ENCODE results near the gene FNDC3B.
A peak's percentile ranks its signal among the peaks of the same experiment; 100 is the strongest.

The FNDC3B gene

GRCh38 chr3:172244011-172244410, 204.6 kb downstream of the FNDC3B start:
- Histone ChIP-seq H3K4me1 (ENCODE audit: control insufficient read depth in 1 of 2, insufficient read depth in 1 of 2, low read depth in 1 of 2, low read length in 1 of 2) (no peaks in the 10 kb centered on the region), H3K36me3 (peaks cover 7% of the 10 kb centered on the region), H3K4me3 (ENCODE audit: low read depth in 1 of 2, low read length in 1 of 2) (no peak overlapping the region), H3K9me3 (no peaks in the 10 kb centered on the region), H3K27me3 (no peaks in the 10 kb centered on the region), H3K27ac (peak overlapping the region; percentile 35)
- no peak for TF ChIP-seq CTCF (IDR thresholded peaks at IDR 0.05)

- H3K4me3 ChIP-seq (ENCODE audit: low read depth in 1 of 2, low read length in 1 of 2), result no peak overlapping the region
- no peaks in the 10 kb centered on the region for H3K27me3 ChIP-seq
- TF ChIP-seq CTCF (IDR thresholded peaks at IDR 0.05), result no peak
- H3K27ac ChIP-seq, result no peak overlapping the region
- H3K9me3 ChIP-seq, result no peaks in the 10 kb centered on the region
- H3K36me3 ChIP-seq, result peaks cover 7% of the 10 kb centered on the region
- no peaks in the 10 kb centered on the region for H3K4me1 ChIP-seq (ENCODE audit: control insufficient read depth in 1 of 2, insufficient read depth in 1 of 2, low read depth in 1 of 2, low read length in 1 of 2)
These were observed 205.9 kb downstream of the FNDC3B start for GRCh38 chr3:172245241-172245640.

- Histone ChIP-seq H3K4me1 (ENCODE audit: control insufficient read depth in 1 of 2, insufficient read depth in 1 of 2, low read depth in 1 of 2, low read length in 1 of 2) (no peaks in the 10 kb centered on the region), H3K9me3 (no peaks in the 10 kb centered on the region), H3K27me3 (no peaks in the 10 kb centered on the region), H3K27ac (no peak overlapping the region), H3K36me3 (peaks cover 12% of the 10 kb centered on the region), H3K4me3 (ENCODE audit: low read depth in 1 of 2, low read length in 1 of 2) (no peak overlapping the region)
- no peak for TF ChIP-seq CTCF (IDR thresholded peaks at IDR 0.05)
These were observed 206.9 kb downstream of the FNDC3B start for GRCh38 chr3:172246107-172246844.

- Histone ChIP-seq H3K27me3 (no peaks in the 10 kb centered on the region), H3K9me3 (no peaks in the 10 kb centered on the region), H3K4me1 (ENCODE audit: control insufficient read depth in 1 of 2, insufficient read depth in 1 of 2, low read depth in 1 of 2, low read length in 1 of 2) (no peaks in the 10 kb centered on the region), H3K4me3 (ENCODE audit: low read depth in 1 of 2, low read length in 1 of 2) (no peak overlapping the region), H3K27ac (no peak overlapping the region), H3K36me3 (peaks cover 22% of the 10 kb centered on the region)
- TF ChIP-seq CTCF (IDR thresholded peaks at IDR 0.05), result no peak
These were observed 208.3 kb downstream of the FNDC3B start for GRCh38 chr3:172247525-172248274.

DNA sequence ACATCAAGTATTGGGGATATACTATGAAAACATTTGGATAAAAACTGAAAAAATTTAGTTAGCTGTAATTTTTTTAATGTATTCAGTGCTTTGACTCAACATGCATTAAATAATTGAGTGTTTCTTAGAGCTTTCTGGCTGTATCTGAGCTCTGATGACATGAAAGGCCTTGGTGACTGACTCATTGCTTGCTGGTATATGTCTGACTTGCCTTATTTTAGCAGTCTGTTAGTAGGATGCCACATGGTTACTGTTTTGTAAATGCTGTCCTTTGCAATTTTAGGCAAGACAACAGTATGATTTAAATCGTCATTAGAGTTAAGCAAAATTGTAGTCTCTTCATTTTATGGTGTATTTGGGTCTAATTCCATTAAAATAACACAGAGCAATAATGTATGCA, 209.7 kb downstream of the FNDC3B start:
- TF ChIP-seq CTCF (IDR thresholded peaks at IDR 0.05), result no peak
- Histone ChIP-seq H3K9me3 (no peaks in the 10 kb centered on the region), H3K4me1 (ENCODE audit: control insufficient read depth in 1 of 2, insufficient read depth in 1 of 2, low read depth in 1 of 2, low read length in 1 of 2) (peaks cover under 1% of the 10 kb centered on the region in 2 experiments), H3K27me3 (no peaks in the 10 kb centered on the region), H3K27ac (no peak overlapping the region), H3K4me3 (ENCODE audit: low read depth in 1 of 2, low read length in 1 of 2) (no peak overlapping the region), H3K36me3 (peaks cover 22% of the 10 kb centered on the region)
